GM12878 (cell line): ENCODE data around the gene BTNL2. TPM values are rescaled to one million over a fixed set of nuclear protein-coding genes. Genes with fewer than 3 reads are reported as not detected.

Source experiments
- ATAC-seq: fragments of 200-7000 bp; cut with Tn5 transposase; 3 replicates; pipeline ENCODE4 v1.9.1; 2020; ENCODE audit warnings: mild to moderate bottlenecking, moderate library complexity
- BruUV-seq: library from RNA; stranded (reverse); fragments of 400-500 nt; replicated peaks from 2 replicates; lab custom pipeline; 2021; lab: Mats Ljungman, UMichigan
- CTCF ChIA-PET: fragments of 300-600 bp; sonication (Branson Sonifier 250); formaldehyde crosslinking; extraction: SDS; loops from one replicate; lab custom pipeline; 2021; ENCODE audit warnings: inconsistent platforms; lab: Yijun Ruan, JAX
- POLR2A ChIA-PET: fragments of 350-600 bp; formaldehyde crosslinking; extraction: SDS; loops from one replicate; lab custom pipeline; 2021; ENCODE audit warnings: inconsistent platforms; lab: Charles Lee
- RAD21 ChIA-PET: fragments of 300-600 bp; sonication (Branson Sonifier 250); formaldehyde crosslinking; loops from one replicate; lab custom pipeline; 2023; ENCODE audit warnings: antibody characterized with exemption; ENCODE audit not compliant: unreplicated experiment; lab: Charles Lee
- SMC1A ChIA-PET: fragments of 300-600 bp; sonication (Branson Sonifier 250); formaldehyde crosslinking; loops from one replicate; lab custom pipeline; 2023; ENCODE audit not compliant: unreplicated experiment, uncharacterized antibody; lab: Charles Lee
- DNase-seq: peaks from one replicate; pipeline ENCODE4 v3.0.0-alpha.2; 2011; ENCODE audit warnings: low read depth, low spot score
- FAIRE-seq: peaks from 3 replicates; lab custom pipeline; 2011; peaks lifted over from hg19 to GRCh38; lab: Jason Lieb, UNC
- H2AFZ ChIP-seq: 2 replicates; pipeline ENCODE4 v1.6.0; 2011; ENCODE audit warnings: low read depth, low read length, control low read depth; ENCODE audit not compliant: control insufficient read depth
- H3K27ac ChIP-seq: 2 replicates; pipeline ENCODE4 v1.5.1; 2011; ENCODE audit warnings: control low read depth; ENCODE audit not compliant: control insufficient read depth, insufficient read depth
- H3K27me3 ChIP-seq, 2 experiments: replicated peaks in 1 of 2; 2 replicates each; pipeline versions ENCODE4 v1.6.0 to v1.6.1; 2011; ENCODE audit warnings: low read length in 1 of 2; ENCODE audit not compliant: control insufficient read depth in 2 of 2, insufficient read depth in 2 of 2
- H3K36me3 ChIP-seq, 2 experiments: 2 replicates each; pipeline ENCODE4 v1.5.1; 2011; ENCODE audit warnings: low read length in 1 of 2; ENCODE audit not compliant: control insufficient read depth in 2 of 2, insufficient read depth in 2 of 2
- H3K4me1 ChIP-seq: 2 replicates; pipeline ENCODE4 v1.6.1; 2011; ENCODE audit warnings: mild to moderate bottlenecking, low read length, moderate library complexity, mixed read lengths; ENCODE audit not compliant: control insufficient read depth, insufficient read depth
- H3K4me2 ChIP-seq: 2 replicates; pipeline ENCODE4 v1.6.0; 2011; ENCODE audit warnings: control low read depth; ENCODE audit not compliant: control insufficient read depth, insufficient read depth
- H3K4me3 ChIP-seq: fragments of 200-600 bp; sonication (generic); 2 replicates; pipeline ENCODE4 v1.5.1; 2016
- H3K79me2 ChIP-seq: 2 replicates; pipeline ENCODE4 v1.6.0; 2011; ENCODE audit warnings: low read length; ENCODE audit not compliant: control insufficient read depth, insufficient read depth
- H3K9ac ChIP-seq: 2 replicates; pipeline ENCODE4 v1.8.0; 2011; ENCODE audit warnings: low read length, control low read depth, mixed read lengths; ENCODE audit not compliant: control insufficient read depth, insufficient read depth
- H3K9me3 ChIP-seq: replicated peaks from 3 replicates; pipeline ENCODE4 v1.5.1; 2011; ENCODE audit warnings: mild to moderate bottlenecking, low read length; ENCODE audit not compliant: control insufficient read depth, insufficient read depth
- H4K20me1 ChIP-seq: 2 replicates; pipeline ENCODE4 v1.6.0; 2011; ENCODE audit not compliant: control insufficient read depth, insufficient read depth
- NFYA ChIP-seq: IDR thresholded peaks from 2 replicates; pipeline ENCODE4 v1.6.1; 2011; ENCODE audit warnings: low read depth, mild to moderate bottlenecking, low read length, improper control_type of control experiment, borderline replicate concordance
- RBBP5 ChIP-seq: fragments of 200-600 bp; sonication (generic); conservative IDR thresholded peaks from 2 replicates; pipeline ENCODE4 v1.6.1; 2016
- SP1 ChIP-seq: IDR thresholded peaks from one replicate; pipeline ENCODE4 v1.6.1; 2011; ENCODE audit warnings: low read depth, low read length
- TCF7 ChIP-seq: IDR thresholded peaks from 2 replicates; pipeline ENCODE4 v1.6.1; 2014; ENCODE audit warnings: antibody characterized with exemption, borderline replicate concordance
- WGBS: methylation state at CpG from one replicate; pipeline ENCODE4 v1.1.6; 2016; ENCODE audit warnings: low lambda C conversion rate; ENCODE audit not compliant: insufficient replicate concordance, insufficient coverage; ENCODE audit errors: missing lambda C conversion rate; 5-methylcytosine and 5-hydroxymethylcytosine counted together
- in situ Hi-C: fragments of 300-500 bp; cut with MboI; formaldehyde crosslinking; loops from 9 replicates; pipeline ENCODE4 v1.14.3; 2018; ENCODE audit warnings: mixed read lengths
- intact Hi-C: fragments of 100-400 bp; cut with micrococcal nuclease; formaldehyde crosslinking; loops from one replicate; pipeline ENCODE4 v1.14.2; 2022; ENCODE audit not compliant: unreplicated experiment
- polyA plus RNA-seq, 11 experiments: library from polyadenylated mRNA; depleted of rRNA in 4 of 11; unstranded in 6 of 11; stranded (reverse) in 5 of 11; fragments of >200 nt; fragmentation: Nextera tagmentation in 4 of 11; fragmentation: Illumina TruSeq in 1 of 11; extraction: Ambion mirVana in 4 of 11; extraction: Trizol in 1 of 11; gene quantifications; 1 replicate in 1 of 11; 2 replicates in 10 of 11; pipeline versions ENCODE4 v1.2.1 to v1.2.3, GENCODE V29; 2011 to 2016; ENCODE audit warnings: inconsistent platforms in 2 of 11, missing spikeins in 2 of 11, low read depth in 1 of 11
- total RNA-seq, 4 experiments: library from RNA; depleted of rRNA in 3 of 4; stranded (reverse); fragments of >200 nt in 3 of 4; fragmentation: Illumina TruSeq in 1 of 4; extraction: Trizol in 1 of 4; gene quantifications; 2 replicates each; pipeline versions ENCODE4 v1.2.1 to v1.2.3, GENCODE V29; 2013 to 2021

Gene BTNL2
- total and polyA plus RNA-seq, 10 of the 15 experiments (the other 5 are each of a cell fraction or from before 2014, with no cell fraction given) = 0.11 to 0.29 (median 0.26) TPM; not detected in 5

DNA sequence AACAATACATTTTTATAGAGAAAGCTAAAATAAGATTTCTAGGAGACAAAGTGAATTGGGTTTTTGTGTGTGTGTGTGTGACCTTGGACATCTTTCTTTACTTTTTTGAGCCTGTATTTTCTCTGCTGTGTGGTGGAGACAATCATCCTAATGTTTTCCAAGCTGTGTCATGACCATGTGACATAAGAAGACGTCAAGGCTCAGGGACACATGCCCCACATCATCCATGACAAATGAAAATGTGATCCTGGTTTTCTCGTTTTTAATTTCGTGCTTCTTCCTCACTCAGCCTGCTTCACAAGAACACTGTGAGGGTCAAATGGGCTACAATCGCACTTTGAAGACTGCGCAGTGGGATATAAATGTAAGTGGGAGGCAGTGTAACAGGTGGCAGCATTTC lies 3.9 kb upstream of the BTNL2 start:
- ChIA-PET SMC1A (interaction anchor here (0.9 to 5.7 kb wide), 10 partner anchors 9 to 375 kb away, joined by 3 to 32 read pairs (median 8); no protein-coding TSS in a partner anchor), RAD21 (interaction anchor here (0.6 to 1.4 kb wide), 2 partner anchors 289 to 456 kb away, joined by 3 read pairs; no protein-coding TSS in a partner anchor), POLR2A (no interaction called here), CTCF (interaction anchor here (0.8 to 11.1 kb wide), 6 partner anchors 9 to 374 kb away, joined by 3 to 200 read pairs (median 13); no protein-coding TSS in a partner anchor)
- H3K9me3 ChIP-seq = no peaks in the 10 kb centered on the region
- WGBS = 31% methylated on average over 5 of the region's 5 CpGs
- intact Hi-C loops (loop anchor here (5.0 kb wide), 1 partner anchor 456 kb away; no protein-coding TSS in a partner anchor), in situ Hi-C loops (loop anchor here (5.0 kb wide), 3 partner anchors 164 to 456 kb away; no protein-coding TSS in a partner anchor)
- H3K4me1 ChIP-seq = no peaks in the 10 kb centered on the region
- no peaks in the 10 kb centered on the region for H4K20me1 ChIP-seq
- H3K27ac ChIP-seq = no peak overlapping the region
- ATAC-seq (no peak), DNase-seq (no peak), FAIRE-seq (no peak)
- no peak overlapping the region for H3K9ac ChIP-seq
- H3K79me2 ChIP-seq = no peaks in the 10 kb centered on the region
- H3K4me2 ChIP-seq = no peak overlapping the region
- H3K4me3 ChIP-seq = no peak overlapping the region
- H3K27me3 ChIP-seq = peaks cover 0 to 2% of the 10 kb centered on the region in 2 experiments; a peak in 2 of 4 replicates
- no peaks in the 10 kb centered on the region for H3K36me3 ChIP-seq
- no peak for TF ChIP-seq SP1
- no TSS peak for BruUV-seq
- H2AFZ ChIP-seq = no peak overlapping the region

DNA sequence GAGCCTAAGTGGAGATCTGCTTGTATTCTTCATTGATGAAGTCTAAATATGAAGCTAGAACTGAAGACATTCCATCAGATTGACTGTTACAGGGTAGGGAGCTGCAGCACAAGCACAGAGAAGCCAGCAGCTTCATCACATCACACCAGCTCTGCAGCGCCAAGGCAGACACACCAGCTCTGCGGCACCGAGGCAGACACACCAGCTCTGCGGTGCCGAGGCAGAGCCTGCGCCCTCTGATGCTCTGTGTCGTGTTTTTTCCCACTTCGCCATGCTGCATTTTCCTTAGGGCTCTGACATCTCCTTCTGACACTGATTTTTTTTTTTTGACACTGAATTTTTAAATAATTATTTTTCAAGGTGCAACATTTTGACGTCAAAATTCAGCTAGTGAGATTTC lies 784 bp downstream of the BTNL2 start:
- no peak overlapping the region for H3K4me3 ChIP-seq
- BruUV-seq = no TSS peak
- FAIRE-seq (no peak), DNase-seq (no peak), ATAC-seq (no peak)
- H3K4me2 ChIP-seq = no peak overlapping the region
- SMC1A ChIA-PET = interaction anchor here (0.7 to 5.7 kb wide), 9 partner anchors 10 to 383 kb away, joined by 3 to 32 read pairs (median 3); no protein-coding TSS in a partner anchor
- in situ Hi-C loops (no loop called here), intact Hi-C loops (no loop called here)
- H4K20me1 ChIP-seq = no peaks in the 10 kb centered on the region
- TF ChIP-seq TCF7 (no peak), RBBP5 (no peak), NFYA (no peak)
- POLR2A ChIA-PET = interaction anchor here (0.6 to 1.0 kb wide), 4 partner anchors 41 to 413 kb away, joined by 3 to 4 read pairs (median 3); no protein-coding TSS in a partner anchor
- H3K9ac ChIP-seq = no peak overlapping the region
- H3K27ac ChIP-seq = no peak overlapping the region
- WGBS = 74% methylated on average over 9 of the region's 9 CpGs
- RAD21 ChIA-PET = interaction anchor here (0.6 to 1.6 kb wide), 3 partner anchors 159 to 385 kb away, joined by 3 to 4 read pairs (median 3); no protein-coding TSS in a partner anchor
- H3K9me3 ChIP-seq = no peaks in the 10 kb centered on the region
- no peaks in the 10 kb centered on the region for H3K36me3 ChIP-seq
- H2AFZ ChIP-seq = no peak overlapping the region
- H3K79me2 ChIP-seq = no peaks in the 10 kb centered on the region
- H3K4me1 ChIP-seq = no peaks in the 10 kb centered on the region
- CTCF ChIA-PET = interaction anchor here (0.5 to 1.9 kb wide), 10 partner anchors 9 to 381 kb away, joined by 3 to 9 read pairs (median 4); no protein-coding TSS in a partner anchor
- peaks cover 2 to 4% of the 10 kb centered on the region in 2 experiments; a peak in 2 of 4 replicates for H3K27me3 ChIP-seq
